HepG2 (cell line): ENCODE measurements around the gene FABP6.

Experiments
- EZH2 ChIP-seq: conservative IDR thresholded peaks from 2 replicates; pipeline ENCODE4 v1.6.1; 2012; ENCODE audit warnings: mild to moderate bottlenecking, low read depth, low read length, moderate library complexity
- KDM6A ChIP-seq: IDR thresholded peaks from 2 replicates; pipeline ENCODE4 v1.6.1; 2016; ENCODE audit warnings: low read depth
- NONO ChIP-seq, 2 experiments: fragments of 450-650 bp in 1 of 2; sonication (generic) in 1 of 2; formaldehyde crosslinking in 1 of 2; IDR thresholded peaks in 1 of 2; conservative IDR thresholded peaks in 1 of 2; 2 replicates each; pipeline versions ENCODE4 v1.6.1 to v1.8.0; 2017 to 2022; ENCODE audit warnings: mild to moderate bottlenecking in 1 of 2, missing genetic modification reagents in 1 of 2, moderate library complexity in 1 of 2
- TF ChIP-seq, protein P1 (sequence below): sonication (generic); formaldehyde crosslinking; IDR thresholded peaks from 2 replicates; pipeline ENCODE4 v1.5.0; 2020; ENCODE audit warnings: mild to moderate bottlenecking, missing genetic modification reagents, moderate library complexity
- TF ChIP-seq, protein P2 (sequence below): sonication (generic); formaldehyde crosslinking; IDR thresholded peaks from 2 replicates; pipeline ENCODE4 v1.8.1; 2023; ENCODE audit warnings: missing genetic modification reagents, inconsistent platforms, borderline replicate concordance

GRCh38 chr5:160237571-160238093 lies 8.3 kb downstream of the FABP6 start:
- TF ChIP-seq, protein P1, sequence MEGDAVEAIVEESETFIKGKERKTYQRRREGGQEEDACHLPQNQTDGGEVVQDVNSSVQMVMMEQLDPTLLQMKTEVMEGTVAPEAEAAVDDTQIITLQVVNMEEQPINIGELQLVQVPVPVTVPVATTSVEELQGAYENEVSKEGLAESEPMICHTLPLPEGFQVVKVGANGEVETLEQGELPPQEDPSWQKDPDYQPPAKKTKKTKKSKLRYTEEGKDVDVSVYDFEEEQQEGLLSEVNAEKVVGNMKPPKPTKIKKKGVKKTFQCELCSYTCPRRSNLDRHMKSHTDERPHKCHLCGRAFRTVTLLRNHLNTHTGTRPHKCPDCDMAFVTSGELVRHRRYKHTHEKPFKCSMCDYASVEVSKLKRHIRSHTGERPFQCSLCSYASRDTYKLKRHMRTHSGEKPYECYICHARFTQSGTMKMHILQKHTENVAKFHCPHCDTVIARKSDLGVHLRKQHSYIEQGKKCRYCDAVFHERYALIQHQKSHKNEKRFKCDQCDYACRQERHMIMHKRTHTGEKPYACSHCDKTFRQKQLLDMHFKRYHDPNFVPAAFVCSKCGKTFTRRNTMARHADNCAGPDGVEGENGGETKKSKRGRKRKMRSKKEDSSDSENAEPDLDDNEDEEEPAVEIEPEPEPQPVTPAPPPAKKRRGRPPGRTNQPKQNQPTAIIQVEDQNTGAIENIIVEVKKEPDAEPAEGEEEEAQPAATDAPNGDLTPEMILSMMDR (CRISPR knock-in tag), result no peak
- TF ChIP-seq KDM6A (no peak), NONO (IDR thresholded peaks at IDR 0.05) (no peak), NONO (CRISPR knock-in tag; conservative IDR thresholded peaks at IDR 0.05) (no peak), EZH2 (no peak)
- TF ChIP-seq, protein P2, sequence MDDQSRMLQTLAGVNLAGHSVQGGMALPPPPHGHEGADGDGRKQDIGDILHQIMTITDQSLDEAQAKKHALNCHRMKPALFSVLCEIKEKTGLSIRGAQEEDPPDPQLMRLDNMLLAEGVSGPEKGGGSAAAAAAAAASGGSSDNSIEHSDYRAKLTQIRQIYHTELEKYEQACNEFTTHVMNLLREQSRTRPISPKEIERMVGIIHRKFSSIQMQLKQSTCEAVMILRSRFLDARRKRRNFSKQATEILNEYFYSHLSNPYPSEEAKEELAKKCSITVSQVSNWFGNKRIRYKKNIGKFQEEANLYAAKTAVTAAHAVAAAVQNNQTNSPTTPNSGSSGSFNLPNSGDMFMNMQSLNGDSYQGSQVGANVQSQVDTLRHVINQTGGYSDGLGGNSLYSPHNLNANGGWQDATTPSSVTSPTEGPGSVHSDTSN (CRISPR knock-in tag), result no peak
